Left renal cortex interstitium (tissue), 4 donors: ENCODE results near the gene GNAI2. TPM values are rescaled to one million over a fixed set of nuclear protein-coding genes. Genes with fewer than 3 reads are reported as not detected.

Source experiments
- DNase-seq, 4 donors: peaks; one replicate each; pipeline ENCODE4 v3.0.0-alpha.2; 2013; ENCODE audit warnings: low read depth in 4 of 4, low spot score in 2 of 4, missing footprints in 1 of 4
- polyA plus RNA-seq, 4 donors: library from polyadenylated mRNA; unstranded; fragments of 120-200 nt; gene quantifications; one replicate each; pipeline ENCODE4 v1.2.1, GENCODE V29; 2013; ENCODE audit not compliant: insufficient read length in 4 of 4

Gene GNAI2
- polyA plus RNA-seq, 4 donors = 176 to 232 (median 220) TPM

DNA sequence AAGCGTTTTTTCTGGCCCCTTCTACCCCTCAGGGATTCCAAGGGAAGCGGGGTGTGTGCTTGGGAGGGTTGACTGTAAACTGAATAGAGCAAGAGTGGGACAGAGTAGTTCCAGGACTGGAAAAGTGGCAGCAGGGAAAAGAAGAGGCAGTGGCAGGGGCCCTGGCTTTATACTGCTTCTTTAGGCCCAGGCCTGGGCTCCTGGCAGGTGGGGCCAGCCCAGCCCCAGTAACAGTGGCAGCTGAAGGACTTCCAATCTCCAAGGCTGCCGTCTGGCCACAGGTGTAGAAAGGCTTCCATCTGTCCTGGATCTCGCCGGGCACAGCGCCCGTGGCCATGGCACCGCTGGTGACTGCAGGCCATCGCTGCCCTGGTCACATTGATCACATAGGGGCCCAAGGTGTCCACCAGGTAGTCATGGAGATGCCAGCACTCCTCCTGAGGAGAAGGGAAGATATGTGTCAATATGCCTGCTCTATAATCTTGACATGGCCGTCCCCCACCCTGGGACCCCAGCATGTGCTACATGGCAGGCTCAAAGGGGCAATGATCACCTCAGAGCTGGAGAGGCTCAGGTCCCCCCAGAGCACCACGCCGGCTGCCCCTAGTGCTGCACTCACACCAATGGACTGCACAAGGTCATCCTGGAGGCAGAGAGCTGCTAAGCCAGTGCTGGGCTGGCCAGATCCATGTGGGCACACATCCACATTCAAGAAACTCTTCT lies 57.2 kb downstream of the GNAI2 start:
- no peak for DNase-seq

DNA sequence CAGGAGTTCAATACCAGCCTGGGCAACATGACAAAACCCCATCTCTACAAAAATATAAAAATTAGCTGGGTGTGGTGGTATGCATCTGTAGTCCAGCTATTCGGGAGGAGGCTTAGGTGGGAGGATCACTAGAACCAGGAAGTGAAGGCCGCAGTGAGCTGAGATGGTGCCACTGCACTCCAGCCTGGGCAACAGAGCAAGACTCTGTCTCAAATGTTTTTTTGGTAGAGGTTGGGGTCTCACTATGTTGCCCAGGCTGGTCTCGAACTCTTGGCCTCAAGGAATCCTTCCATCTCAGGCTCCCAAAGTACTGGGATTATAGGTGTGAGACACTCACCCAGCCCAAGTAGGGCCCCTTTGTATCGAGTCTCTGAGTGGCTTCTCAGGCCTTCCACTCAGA lies 58.1 kb downstream of the GNAI2 start:
- DNase-seq = no peak

DNA sequence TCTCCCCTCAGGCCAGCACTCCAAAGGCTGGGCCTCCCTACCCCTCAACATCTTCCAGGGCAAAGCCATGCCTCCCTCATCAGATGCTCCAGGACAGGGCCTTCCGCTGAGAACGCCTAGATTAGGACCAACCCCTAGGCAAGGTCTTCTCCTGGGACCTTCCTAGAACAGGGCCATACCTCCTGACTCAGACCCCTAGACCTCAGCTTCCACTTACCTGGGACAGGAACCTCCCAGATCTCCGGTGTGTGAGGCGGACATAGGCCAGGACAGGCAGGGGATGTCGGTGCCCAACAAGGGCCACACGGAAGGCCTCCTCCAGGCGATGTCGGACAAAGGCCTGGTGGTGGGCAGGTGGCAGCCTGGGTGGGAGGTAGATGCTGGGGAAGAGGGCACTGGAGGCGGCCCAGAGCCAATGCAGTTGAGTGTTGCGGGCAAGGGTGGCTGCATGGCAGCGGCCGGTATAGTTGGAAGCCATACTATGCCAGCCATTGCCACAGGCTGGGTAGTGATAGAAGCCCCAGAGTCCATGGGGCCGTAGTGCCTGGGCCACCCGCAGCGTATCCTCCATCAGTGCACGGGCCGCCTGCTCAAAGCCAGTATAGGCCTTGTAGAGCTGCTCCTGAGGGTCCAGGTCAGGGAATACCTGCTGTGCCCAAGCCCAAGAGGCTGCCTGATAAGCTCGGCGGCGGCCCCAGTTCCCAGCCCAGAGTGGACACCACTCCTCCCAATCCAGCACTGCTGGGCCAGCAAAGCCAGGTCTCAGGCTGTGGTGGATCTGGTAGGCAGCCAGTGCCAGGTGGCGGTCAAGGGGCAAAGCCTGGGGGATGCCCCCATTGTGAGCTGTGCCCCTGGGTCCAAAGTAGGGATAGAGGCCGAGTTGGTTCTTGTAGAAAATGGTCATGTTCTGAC lies 58.7 kb downstream of the GNAI2 start:
- DNase-seq = no peak

DNA sequence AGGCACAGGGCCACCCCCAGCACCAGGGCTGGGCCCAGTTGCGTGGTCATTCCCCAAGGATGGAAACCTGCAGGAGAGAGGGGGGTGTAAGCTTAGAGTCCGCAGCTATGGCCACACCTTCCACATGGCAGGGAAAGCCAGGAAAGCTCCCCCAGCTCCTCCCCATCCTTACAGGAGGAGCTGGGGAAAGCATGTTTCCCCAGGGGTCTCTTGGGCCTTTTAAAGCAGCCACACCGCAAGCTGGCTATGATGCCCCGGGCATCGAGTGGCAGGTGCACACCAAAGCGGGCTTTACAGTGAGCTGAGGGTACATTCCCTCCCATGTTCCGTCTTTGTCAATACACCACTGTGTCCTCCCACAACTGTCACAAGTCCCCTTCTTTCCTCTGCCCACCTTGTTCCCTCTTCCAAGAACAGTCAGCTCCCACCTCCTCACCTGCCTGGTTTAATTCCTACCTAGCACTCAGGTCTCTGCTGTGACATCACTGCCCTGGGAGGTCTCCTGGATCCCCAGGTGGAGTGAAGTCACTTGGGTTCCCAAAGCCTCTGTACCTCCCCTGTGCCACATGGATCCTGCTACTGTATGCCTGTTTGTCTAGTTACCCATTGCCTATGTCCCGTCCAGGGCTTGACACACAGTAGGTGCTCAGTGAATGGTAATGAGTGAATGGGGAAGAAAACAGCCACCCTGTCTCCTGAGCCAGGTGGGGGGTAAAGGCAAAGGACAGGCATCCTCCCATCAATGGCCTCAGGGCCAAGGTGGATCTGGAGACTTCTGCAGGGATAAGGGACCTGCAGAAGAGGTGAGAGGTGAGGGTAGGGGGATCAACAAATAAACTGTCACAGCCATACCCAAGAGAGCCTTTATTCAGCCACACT lies 59.8 kb downstream of the GNAI2 start:
- DNase-seq = no peak

DNA sequence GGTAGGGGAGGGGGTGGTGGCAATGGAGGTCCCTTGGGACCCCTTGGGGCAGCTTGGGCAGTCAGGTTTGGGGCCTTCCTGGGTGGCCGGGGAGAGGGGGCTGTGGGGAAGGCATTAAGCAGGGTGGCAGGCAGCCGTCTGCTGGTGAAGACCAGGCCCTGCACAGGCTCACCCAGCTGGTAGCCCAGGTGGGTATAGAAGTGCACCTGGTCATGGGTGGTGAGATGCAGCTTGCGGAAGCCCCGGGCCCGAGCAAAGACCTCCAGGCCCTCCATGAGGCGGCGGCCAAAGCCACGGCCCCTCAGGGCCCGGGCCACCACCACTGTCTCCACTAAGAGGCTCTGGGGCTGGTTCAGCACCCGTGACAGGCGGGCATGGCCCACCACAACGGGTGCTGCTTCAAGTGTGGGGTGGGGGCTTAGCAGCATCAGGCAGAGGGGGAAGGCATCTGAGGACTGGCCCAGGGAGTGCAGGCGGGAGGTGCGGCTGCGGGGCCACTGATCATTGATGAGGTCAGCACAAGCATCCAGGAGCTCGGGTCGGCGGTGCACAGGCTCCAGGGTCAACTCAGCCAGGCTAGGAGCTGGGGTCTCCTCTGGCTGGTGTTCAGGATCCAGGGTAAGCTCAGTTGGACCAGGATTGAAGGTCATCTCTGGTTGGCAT lies 60.8 kb downstream of the GNAI2 start:
- no peak for DNase-seq

DNA sequence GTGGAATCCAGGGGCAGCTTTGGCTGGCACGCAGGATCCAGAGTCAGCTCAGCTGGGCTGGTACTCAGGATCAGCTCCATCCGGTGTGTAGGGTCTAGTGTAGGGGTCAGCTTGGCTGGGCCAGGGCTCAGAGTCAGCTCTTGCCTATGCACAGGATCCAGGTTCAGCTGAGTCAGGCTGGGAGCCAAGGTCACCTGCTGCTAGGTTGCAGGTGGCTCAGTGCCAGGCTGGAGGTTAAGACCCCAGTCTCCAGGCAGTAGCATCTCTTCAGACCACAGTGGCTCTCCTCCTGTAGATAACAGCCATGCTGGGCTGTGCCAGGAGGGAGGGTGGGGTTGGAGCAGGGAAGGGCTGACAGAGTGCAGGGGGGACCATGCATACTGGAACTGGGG lies 61.4 kb downstream of the GNAI2 start:
- DNase-seq = no peak

DNA sequence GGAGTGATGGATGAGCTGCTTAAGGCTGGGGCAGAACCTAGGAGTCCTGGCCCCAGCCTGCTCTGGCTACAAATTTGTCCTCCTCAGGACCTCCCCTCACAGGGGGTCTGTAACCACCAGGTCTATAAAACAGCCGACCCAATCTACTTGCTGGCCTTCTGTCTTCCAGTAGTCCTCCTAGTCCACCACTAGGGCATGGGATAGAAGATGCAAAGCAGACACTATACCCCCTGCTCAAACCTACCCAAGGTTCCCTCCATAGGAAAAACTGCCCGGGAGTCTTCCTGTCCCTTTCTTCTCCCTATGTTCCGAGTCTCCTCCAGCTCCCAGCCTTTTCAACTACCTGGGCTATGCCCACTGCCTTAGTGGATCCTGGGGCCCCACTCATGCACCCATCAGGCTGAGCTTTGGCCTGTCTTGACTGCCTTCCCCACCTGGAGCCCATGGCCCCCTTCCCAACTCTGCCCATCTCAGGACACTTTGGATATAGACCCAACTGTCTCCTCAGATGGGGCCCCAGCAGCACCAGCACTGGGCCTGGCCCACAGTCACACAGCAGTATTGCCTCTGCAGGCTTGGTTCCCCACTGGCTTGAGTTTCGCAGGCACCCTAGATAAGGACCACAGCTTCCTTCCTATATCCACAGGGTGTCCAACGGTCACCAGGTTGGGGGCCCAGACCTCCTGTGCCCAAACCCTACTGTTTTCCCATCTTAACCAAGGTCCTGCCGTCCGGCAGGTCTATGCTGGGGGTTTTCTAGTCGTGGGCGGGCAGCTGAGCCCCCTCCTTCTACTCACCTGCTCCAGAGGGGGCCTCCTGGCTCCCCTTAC lies 62.1 kb downstream of the GNAI2 start:
- no peak for DNase-seq

DNA sequence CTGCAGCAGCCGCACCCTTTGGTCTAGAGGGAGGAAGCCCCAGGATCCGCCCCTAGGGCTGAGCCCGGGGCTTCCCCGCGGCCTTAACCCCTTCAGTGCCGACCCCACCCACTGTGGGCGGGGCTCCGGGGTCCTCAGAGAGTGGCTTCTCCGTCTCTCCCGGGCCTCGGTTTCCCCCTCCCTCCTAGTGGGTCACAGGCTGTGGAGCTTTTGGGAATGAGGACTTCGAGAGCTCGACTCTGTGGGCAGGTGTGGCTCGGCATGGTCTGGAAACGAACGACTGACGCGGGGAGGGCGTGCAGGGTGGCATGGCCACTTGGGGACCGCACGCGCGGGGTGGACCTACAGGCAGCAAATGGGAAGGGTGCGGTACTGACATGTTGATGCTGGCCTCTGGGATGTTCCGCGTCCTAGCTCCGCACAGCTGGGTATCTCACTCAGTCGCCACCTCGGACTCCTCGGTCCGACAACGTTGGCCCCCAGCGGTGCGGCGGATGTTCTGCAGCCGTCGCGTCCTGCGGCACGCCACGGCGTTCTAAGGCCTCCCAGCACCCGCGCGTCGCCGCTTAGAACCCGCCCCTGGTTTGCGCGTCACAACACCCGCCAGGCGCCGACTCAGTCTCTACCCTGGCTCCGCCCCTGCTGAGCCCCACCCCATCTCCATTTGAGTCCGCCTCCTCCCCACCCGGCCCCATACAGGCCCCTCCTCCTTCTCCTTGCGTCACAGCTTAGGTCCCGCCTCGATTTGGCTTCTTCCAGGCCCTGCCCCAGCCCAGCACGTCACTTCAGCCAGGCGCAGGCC lies 63.0 kb downstream of the GNAI2 start, which contains the start of the genes HYAL3 and NAA80:
TSS of gene HYAL3 (minus strand) at position 570 of the 802 bp plus-strand sequence. CDS start 3,803 bp downstream, outside the sequence.
TSS of gene NAA80 (minus strand) at position 570 of the 802 bp plus-strand sequence. CDS start 1,942 bp downstream, outside the sequence.
- DNase-seq = peak; percentile 97 to 99 (median 99)

DNA sequence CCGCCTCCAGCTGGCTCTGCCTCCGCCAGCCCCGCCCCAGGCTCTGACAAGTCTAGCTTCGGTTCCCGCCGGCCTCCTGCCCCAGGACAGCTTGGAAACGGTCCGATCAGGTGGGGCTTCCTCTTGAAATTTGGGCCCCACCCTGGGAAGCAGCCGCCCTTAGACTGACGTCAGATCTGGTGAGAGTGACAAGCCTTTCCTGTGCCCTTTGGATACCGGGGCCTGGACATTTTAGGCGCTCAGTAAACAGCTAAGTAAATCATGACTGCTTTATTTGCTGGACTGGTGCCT lies 63.6 kb downstream of the GNAI2 start:
- DNase-seq = peak in 1 of 4 donors; percentile 56

DNA sequence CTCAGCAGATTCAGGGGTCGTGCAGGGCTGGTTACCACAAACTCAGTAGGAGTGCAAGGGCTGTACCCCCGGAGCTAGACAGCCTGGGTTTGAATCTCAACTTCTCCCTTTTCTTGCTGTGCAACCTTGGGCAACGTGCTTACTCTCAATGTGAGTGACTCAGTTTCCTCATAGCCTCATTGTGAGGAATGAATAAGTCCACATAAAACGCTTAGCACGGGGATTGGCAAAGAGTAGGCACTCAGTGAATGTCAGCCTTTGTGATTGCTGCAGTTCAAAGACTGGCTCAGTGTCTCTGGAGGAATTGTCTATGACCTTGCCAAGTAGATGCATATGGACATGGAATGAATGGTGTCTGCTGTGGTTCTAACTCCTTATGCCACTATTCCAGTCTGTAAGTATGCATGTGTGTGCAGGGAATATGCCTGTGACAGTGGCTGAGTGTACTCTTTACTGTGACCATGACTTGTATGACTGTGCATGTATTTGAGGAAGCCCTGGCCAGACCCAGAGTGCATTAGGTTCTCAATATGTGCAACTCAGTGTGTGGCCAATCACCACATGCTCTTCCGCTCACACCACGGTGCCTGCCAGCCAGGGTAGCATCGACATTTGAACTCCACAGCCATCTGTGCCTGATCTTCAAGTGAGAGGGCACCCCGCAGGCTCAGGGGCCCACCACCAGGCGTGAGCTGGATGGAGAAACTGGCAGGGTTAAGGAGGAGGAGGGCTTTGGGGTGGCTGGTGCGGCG lies 64.1 kb downstream of the GNAI2 start:
- no peak for DNase-seq

DNA sequence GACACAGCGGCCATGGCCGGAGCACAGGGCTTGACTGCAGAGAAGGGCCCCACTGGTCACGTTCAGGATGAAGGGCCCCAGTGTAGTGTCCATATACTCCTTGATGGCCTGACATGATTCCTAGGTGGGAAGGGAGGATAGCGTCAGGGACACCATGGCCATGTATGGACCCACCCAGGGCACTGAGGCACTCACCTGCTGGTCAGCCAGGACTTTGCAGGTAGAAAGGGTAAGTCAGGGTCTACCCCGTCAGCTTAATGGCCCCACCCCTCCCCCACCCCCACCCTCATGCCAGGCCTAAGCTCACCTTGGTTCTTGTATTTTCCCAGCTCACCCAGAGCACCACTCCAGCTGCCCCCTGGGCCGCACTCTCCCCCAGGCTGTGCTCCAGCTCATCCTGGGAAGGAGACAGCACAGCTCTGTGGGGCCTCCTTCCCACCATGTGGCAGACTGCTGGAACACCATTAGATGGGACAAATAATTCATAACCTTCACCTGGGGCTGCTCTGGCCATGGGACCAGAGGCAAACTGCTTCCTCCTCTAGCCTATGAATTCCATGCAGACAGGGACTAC lies 64.8 kb downstream of the GNAI2 start:
- no peak for DNase-seq

DNA sequence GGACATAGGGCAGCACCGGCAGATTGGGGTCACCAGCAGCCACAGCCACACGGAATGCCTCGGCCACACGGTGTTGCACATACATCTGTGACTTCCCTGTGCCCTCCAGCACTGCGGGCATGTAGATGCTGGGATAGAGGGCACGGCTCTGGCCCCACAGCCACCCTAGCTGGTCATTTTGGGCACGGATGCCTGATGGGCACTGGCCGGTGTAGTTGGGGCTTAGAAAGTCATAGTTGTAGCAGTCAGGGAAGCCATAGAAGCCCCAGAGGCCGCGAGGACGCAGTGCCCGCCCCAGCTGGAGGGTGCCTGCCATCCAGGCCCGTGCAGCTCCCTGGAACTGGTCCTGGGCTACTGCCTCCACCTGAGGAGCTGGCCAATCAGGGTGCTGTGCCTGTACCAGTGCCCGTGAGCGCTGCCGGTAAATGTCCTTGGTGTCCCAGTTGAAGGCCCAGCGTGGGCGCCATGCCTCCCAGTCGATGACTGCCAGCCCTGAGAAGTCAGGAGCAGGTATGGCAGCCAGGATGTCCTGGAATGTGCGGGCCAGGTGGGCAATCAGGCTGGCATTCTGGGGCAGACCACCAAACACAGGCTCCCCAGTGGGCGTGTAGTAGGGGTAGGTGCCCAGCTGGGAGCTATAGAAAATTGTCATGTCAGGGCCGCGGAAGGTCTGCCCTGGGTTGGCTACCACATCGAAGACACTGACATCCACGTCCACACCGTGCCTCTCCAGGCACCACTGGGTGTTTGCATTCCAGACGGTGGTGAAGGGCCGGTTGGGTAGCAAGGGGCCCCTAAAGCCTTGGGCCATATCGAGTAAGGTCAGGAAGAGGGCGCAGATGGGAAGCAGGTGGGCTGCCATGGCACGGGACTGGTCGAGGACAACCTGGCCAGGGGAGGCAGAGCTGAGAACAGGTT lies 66.3 kb downstream of the GNAI2 start:
- DNase-seq = no peak

DNA sequence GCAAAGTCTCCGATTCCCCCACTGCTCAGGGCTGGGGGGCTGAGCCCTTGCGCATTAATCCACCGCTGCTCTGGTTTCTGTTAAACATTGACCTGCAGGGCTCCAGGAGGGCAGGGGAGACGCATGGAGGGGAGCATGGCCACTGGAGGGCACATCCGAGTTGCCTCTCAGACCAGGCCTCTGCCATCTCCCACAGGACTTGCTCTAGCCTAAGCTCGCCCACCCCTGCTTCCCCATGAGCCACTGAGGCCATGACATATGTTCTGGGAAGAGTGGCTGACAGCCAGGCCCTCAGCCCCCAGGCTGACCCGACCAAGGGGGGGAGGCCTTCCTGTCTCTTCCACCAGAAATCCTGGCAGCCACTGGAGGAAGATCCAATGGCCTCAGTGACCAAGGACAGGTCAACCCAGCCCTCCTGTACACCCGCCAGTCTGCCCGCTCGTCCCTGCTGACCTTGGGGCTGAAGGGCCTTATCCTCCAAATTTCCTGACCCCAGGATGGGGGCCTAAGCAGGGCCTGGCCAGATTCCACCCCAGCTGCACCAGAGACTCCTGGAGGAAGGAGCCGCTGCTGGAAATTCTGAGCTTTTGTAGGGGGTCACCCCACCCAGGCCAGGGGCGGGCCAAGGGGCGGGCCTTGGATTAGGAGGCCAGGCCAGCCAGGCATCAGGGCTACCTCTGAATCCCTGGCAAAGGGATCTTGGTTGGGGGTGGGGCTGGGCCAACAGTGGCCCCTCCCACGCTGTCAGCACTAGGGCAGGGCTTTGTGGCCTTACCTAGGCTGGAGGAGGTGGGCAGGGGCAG lies 67.2 kb downstream of the GNAI2 start, which contains the start of gene HYAL1:
TSS of gene HYAL1 (minus strand) at position 562 of the 803 bp plus-strand sequence. CDS start 618 bp downstream, outside the sequence.
- DNase-seq = no peak

DNA sequence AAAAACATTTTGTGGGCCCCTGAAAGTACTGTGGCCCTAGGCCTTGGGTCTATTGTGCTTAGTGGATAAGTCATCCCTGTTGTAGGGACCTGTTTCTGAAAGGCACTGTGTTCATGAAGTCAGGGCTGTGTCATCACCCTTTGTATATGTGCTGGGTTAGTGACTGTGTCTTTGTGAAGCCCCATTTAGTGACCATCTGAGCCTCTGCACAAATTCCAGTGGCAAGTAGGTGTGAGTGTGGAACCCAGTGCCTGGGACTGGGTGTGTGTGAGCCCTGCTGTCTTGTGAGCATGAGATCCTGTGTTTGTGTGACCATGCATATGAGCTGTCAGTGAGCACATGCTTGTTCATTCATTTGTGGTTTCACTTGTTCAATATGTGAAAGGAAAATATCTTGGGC lies 68.6 kb downstream of the GNAI2 start:
- DNase-seq = no peak
